GM18499 (cell line): ENCODE measurements around the gene IL10RB.
A peak's percentile ranks its signal among the peaks of the same experiment; 100 is the strongest.

Experiments used
- ATAC-seq: cut with Tn5 transposase; IDR thresholded peaks from one replicate; pipeline ENCODE4 v1.9.1; 2021; ENCODE audit warnings: moderate number of reproducible peaks; ENCODE audit not compliant: insufficient read depth, unreplicated experiment

IL10RB gene

DNA sequence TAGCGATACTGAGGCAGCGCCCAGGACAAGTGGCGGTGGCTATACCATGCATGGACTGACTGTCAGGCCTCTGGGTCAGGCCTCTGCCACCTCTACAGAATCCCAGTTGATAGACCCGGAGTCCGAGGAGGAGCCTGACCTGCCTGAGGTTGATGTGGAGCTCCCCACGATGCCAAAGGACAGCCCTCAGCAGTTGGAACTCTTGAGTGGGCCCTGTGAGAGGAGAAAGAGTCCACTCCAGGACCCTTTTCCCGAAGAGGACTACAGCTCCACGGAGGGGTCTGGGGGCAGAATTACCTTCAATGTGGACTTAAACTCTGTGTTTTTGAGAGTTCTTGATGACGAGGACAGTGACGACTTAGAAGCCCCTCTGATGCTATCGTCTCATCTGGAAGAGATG lies 3.2 kb upstream of the IL10RB start:
- ATAC-seq: no peak

DNA sequence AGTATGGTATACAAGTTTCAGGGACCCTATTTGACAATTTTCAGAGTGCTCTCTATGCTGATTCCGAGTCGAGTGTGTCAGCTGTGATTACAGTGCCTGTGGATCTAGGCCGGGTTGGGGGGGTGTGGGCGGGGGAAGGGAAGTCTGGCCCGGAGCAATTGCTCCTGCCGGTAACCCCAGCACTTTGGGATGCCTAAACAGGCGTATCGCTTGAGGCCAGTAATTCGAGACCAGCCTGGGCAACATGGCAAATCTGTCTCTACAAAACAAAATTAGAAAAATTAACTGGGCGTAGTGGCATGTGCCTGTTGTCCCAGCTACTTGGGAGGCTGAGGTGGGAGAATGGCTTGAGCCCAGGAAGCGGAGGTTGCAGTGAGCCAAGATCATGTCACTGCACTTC lies 1.6 kb upstream of the IL10RB start:
- no peak for ATAC-seq

DNA sequence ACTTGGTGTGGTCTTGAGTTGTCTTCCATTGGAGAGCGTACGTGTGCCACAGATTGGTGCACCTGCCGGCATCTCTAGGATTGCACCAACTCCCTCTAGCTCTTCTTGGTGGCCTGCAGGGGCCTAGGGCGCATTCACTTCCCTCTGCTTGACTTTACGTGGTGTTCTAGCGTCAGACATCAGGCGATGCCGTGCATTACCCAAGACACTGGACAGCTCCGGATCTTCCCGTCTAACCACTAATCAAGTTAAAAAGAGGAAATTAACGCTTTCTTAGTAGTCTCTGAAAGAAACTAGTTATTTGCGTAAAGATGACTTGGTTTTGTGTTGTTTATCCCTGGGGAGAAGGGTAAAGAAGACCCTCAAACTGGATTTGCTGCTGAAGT lies 510 bp upstream of the IL10RB start:
- no peak for ATAC-seq

DNA sequence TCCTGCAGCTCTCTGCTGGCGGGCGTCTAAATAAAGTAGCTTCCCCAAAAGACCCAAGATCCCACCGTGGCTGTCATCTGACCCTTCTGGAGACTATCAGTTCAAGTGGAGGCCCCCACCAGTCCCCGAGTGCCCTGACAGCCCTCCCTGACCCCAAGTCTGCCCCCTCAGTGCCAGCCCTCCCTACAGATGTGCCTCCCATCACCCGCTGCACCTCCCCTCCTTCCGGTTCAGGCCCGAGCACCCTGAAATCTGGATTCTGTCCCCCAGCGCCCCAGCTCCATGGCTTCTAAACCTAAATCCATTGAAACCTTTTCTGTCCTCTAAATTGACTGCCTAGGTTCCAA lies 595 bp downstream of the IL10RB start:
- no peak for ATAC-seq

DNA sequence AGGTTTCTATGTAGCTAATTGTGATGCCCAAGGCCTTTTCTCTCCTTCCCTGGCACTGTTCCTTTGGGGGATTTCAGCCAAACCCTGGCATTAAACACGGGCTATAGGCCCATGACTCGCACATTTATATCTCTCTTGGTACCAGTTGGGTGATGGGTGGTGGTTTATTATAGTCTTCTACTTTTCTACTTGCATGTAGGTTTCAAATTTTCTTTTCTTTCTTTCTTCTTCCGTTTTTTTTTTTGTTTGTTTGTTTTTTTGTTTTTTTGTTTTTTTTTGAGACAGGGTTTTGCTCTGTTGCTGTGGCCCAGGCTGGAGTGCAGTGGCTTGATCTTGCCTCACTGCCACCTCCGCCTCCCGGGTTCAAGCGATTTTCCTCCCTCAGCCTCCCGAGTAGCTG lies 1.1 kb downstream of the IL10RB start:
- ATAC-seq: no peak

GRCh38 chr21:33268393-33268736 lies 2.2 kb downstream of the IL10RB start:
- ATAC-seq: no peak

DNA sequence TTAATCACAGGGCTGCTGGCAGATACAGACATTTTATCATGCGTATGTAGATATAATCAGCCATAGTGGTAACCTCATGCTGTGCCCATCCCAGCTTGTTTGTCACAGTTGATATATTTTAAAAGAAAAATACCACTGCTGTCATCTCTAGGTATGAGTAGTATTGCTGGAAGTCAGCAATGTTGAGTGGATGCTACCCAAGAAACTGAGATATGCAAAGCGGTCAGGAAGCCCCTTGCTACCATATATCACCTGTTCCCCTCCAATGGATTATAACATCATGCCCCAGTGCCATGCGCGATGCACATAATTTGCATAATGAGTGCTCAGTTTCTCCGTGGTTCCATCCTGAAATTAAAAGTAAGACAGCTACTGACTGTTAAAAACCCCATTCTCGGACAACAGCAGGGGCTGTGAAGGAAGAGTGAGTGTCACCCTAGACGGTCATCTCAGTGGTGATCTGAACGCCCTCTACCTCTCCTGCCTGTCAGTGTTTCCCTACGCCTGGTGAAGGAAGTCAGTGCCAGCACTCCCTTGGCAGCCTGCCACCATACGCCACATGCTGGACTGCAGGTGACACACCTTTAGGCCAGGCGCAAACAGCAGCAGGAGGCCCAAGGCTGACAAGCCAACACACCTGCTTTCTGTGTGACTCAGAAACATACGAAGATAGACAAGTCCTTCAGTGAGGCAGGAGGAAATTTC lies 2.7 kb downstream of the IL10RB start:
- peak; percentile 74 for ATAC-seq

- ATAC-seq: no peak
Measured at GRCh38 chr21:33270986-33271385, 4.8 kb downstream of the IL10RB start.

- ATAC-seq: no peak
Measured at GRCh38 chr21:33273044-33273443, 6.9 kb downstream of the IL10RB start.

DNA sequence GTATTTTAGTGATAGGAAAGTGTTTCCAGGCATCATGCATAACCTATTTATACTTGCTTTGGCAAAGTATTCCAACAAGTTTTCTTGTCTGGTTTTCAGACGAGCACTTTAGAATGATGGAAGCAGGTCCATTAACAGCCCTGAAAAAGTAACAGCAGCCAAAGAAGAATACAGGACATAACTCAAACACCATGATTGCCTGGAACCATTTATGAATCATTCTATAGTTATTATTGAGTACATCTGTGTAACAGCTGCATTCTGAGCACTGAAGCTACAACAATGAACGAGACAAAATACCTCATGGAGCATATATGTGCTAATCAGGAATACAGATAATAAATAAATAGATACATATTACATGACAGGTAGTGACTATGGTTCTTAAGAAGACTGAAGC lies 12.6 kb downstream of the IL10RB start:
- ATAC-seq: no peak

- ATAC-seq: no peak
Measured at GRCh38 chr21:33279330-33279820, 13.2 kb downstream of the IL10RB start.

DNA sequence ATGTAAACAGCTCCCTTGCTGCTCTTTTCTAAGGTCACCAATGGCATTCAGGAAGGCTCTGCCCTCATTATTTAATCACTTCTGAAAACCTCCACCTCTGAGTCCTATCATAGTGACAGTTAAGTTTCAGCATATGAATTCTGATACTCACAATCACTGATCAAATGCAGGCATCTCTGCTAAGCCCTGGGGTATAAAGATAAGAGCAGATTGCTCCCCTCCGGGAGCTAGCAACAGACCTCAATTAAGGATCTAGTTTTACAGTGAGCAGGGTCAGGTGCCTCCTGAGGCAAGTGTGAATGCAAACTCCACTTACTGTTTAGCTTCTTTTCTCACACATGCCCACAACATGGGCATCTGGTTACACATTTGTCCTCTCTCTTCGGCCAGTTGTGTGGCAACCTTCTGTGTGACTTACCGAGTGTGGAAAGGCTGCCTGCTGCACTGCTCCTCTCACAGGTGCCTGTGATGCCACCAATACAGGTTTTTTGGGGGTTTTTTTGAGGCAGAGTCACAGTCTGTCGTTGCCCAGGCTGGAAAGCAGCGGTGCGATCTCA lies 15.0 kb downstream of the IL10RB start:
- no peak for ATAC-seq

DNA sequence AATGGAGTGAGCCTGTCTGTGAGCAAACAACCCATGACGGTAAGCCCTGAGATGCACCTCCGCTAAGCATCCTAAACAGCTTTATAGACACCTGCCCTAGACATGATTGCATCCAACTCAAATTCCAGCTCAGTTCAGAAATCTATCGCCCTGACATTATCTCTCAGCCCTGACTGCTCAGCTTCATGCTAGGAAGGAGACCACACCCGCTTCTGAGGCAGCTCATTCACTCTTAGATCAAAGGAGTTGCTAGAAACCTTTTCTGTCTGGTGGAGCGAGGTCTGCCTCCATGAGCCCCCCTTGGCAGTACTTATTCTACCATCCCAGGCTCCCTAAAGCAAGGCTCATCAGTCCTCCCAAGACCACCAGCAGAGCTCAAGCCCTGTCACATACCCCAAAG lies 17.0 kb downstream of the IL10RB start:
- no peak for ATAC-seq

DNA sequence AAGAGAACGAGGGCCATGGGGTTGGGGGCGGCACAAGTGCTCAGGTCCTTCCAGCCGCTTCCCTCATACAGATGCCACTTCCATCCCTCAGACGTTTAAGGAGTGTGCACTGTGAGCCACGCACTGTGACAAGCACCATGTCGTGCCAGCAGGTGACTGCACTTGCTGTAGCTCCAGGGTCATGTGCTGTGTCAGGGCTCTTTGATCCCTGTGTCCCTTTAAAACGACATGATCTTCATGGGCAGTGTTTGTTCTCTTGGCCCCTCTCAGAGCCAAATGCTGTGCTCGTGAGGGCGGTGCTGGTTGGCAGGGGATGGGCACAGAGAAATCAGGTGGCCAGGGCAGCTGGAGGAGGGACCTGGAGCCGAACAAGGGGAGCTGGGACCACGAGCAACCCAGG lies 19.9 kb downstream of the IL10RB start:
- no peak for ATAC-seq

GRCh38 chr21:33286600-33287456 lies 20.7 kb downstream of the IL10RB start:
- ATAC-seq: no peak

GRCh38 chr21:33289199-33289819 lies 23.1 kb downstream of the IL10RB start:
- no peak for ATAC-seq

DNA sequence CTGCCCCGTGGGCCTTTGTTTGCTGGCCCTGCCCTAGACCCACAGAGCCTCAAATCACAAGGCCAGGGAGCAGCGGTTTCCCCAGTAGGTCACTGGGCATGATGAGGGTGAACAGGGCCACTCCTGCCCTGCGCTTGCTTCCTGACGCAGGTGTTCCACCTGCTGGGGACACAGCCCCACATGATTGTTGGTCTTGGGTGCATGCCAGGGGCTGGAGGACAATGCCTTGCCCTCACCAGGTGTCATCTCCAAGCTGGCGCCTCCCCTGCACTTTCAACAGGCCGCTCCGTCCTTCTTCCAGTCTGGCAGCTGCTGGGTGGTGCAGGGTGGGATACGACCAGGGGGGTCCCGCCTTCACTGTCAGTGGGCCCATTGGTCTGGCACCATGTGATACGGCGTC lies 24.3 kb downstream of the IL10RB start:
- no peak for ATAC-seq

DNA sequence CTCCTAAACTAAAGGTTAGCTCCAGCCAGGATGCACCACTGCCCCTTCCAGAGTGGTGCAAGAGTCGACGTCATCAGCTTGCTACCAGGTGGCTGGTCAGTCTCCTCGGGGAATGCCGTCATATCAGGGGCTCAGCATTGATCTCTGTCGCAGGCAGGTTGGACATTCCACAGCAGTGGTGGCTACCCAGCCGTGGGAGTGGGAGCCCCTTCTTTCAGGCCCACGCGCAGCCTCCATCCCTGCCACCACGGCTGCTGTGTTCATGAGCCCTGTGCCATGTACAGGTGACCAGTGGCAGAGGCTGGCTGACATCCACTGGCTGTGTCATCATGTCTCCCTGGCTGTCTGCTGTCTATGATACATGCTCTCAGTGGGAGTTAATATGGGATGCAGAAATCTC lies 25.5 kb downstream of the IL10RB start:
- no peak for ATAC-seq

DNA sequence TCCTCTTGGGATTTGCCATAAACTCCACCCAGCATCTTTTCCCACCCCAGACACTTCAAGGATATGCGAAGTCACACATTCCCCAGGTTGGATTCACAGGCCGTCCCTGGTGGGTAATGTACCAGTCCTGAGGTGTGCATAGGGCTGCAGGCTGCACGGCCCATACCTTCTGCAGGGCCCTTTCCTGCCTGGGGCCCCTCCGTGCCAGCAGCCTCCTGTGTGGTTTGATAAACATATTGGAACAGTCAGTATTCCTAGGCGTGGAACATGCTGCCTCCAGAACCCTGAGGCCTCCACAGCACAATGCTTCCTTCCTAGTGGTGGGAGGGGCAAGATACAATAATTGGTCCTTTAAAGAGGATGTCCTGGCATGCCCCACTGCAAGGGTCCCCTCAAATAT lies 26.6 kb downstream of the IL10RB start:
- no peak for ATAC-seq

- no peak for ATAC-seq
Measured at GRCh38 chr21:33293136-33293535, 27.0 kb downstream of the IL10RB start.

DNA sequence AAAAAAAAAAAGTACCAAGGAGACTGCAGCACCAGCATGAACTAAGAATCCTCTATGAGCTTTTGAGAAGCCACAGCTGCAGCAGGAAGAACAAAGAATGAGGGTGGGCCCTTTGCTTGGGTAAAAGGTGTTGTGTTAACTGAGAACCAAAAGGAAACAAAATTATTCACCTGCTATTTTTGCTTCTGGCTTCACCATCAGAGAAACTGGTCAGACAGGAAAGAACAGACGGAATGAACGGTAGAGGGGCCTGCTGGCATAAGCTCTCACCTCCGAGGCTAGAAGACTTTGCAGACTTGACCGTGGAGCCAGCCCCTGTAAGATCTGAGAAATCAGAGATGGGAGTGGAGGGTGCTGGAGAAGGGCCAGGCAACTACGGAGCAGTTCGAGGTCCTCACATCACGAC lies 27.6 kb downstream of the IL10RB start:
- no peak for ATAC-seq
